ENCODE data around the gene ERICH2.

The ERICH2 gene

GRCh38 chr2:170818036-170818751 is 48.0 kb downstream of the ERICH2 start:
- DNase-seq, result no peak

- no peak for DNase-seq
Measured at GRCh38 chr2:170818752-170819470, 48.7 kb downstream of the ERICH2 start.

DNA sequence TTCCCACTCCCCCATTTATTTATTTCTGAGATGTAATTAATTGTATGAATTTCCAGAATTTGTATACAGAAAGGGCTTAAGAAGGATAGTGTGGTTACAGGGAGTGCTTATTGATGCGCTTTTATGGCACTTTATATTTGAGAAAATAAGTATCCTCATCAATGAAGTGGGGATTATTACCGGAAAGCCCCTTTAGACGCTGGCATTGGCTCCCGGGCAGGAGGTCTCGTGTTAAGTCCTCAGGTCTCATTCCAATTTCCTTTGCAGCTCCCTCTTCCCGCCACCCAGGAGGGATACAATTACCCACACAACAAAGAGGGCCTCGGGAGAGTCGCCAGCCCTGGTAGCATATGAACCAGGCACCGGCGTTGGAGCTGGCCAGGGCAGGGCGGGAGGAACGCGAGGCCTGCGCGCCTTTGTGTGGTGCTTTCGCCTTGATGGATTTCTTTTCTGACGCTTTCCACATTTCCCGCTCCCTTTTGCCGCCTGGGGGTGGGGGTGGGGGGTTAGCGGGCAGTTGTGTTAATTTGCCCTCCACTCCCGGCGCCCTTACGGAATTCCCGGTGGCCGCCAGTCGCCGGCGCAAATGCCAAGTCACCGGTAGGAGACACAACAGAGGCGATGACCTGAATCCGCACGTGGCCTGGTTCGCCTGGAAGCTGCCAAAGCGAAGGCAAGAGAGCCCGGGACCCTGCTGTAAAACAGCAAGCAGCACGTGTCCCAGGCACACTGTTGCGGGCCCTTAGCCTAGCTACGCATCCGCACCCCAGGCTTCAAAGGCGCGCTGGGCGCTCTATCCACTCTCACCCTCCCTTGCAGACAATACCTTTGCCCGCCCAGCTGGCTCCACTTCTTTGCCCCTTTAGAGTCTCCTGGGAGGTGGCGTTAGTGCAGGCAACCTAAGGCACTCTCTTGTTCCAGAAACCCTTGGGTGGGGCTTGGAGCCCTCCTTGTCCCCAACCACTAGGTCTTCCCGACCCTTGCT is 49.8 kb downstream of the ERICH2 start:
- no peak for DNase-seq

DNA sequence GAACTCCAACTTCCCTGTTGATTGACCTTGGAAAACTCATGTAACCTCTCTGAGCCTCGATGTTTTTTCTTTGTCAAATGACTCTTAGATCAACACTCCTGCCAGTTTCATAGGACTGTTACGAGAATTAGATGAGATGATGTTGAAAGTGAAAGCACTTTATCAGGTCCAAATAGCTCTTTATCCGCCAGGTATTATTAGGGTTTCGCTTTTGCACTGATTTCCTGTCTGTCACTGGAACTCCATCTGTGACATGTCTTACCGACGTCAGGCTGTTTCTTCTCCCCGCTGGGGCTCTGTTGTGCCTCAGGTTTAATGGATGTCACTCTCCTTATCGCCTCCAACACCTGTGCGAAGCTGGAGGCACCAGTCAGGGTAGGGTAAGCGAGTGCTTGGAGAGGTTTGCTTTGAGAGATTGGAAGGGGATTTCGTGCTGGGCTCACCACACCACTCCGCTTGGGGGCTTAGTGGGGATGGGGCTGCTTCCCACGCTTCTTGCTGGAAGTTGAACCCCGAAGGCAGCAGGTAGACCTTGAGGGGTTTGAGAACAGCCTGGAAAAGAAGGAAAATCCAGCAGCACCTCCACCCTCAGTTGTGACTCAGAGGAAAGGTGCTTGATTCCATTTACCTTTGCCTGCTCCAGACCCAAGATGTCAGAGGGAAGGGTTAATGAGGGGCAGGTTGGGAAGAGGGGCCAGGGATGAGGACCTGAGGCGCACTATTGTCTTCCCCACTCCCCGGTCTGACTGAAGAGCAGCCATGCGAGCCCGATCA is 50.8 kb downstream of the ERICH2 start:
- no peak for DNase-seq

DNA sequence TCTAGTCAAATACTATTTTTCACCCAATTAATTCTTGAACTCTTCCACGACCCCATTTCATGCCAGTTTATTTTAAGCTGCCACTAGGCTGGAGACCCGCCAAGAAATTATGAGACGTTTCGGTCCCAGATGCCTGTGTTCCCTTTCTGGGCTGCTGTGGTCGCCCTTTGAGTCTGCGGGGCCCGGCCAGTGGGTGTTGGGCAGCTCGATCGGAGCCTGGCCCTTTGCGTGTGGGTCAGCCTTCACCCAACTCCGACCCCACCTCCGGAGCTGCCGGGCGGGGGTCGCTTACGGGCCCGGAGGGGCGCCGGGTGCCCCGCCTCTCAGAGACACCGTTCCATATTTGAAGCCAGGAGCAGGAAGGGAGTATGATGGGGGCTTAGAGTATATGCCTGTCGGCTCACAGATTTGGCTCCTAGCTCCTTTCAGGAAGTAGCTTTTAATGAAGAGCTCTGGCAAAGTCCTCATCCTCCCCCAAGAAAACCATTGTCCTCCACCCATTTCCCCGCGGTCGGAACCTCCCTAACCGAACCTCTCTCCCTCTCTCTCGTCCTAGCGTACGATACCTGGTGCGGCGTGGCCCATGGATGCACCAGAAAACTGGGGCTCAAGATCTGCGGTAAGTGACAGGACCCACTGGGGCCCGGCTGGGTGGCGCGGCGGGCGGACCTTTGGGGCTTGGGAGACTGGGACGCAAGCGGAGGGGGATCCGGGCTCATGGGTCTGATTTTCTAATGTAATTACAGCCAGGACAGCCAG is 51.5 kb downstream of the ERICH2 start:
- DNase-seq, result no peak

DNA sequence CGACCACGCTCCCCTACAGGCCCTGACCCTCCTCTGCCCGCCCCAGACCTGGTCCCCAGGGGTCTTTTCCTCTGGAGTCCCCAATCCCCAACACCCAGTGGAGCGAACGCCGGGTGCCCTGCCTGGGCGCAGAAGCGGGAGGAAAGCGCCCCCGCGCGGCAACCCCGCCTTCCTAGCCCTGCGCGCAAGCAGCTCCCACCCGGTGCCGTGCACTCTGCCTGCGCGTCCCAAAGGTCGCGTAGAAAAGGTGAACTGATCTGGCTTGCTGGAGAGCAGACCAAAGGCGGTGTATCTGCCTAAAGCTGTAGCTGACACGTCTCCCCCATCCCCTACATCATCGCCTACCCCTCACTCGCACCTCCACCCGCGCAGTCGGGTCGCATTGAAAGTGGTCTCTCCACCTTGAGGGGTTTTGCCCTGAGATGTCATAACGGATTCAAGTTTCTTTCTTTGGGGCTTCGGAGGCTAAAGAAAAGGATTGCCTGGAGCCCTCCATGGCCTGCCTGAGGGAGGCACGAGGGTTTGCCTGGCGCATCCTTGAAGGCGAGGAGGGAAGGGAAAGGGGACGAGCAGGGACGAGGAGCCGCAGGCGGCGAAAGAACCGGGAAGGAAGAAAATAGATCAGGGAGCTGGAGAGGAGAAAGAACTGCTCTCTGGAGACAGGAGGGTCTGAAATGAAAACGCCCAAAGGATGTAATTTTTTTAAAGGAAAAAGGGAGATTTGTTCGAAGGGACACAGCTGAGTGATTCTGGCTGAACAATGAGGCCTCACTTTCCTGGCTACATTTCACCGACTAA is 52.3 kb downstream of the ERICH2 start:
- DNase-seq, result no peak

- DNase-seq, result no peak
Measured at GRCh38 chr2:170823088-170823897, 53.1 kb downstream of the ERICH2 start.

GRCh38 chr2:170823898-170824215 is 53.7 kb downstream of the ERICH2 start:
- no peak for DNase-seq

- DNase-seq, result no peak
Measured at GRCh38 chr2:170824526-170825015, 54.4 kb downstream of the ERICH2 start.

DNA sequence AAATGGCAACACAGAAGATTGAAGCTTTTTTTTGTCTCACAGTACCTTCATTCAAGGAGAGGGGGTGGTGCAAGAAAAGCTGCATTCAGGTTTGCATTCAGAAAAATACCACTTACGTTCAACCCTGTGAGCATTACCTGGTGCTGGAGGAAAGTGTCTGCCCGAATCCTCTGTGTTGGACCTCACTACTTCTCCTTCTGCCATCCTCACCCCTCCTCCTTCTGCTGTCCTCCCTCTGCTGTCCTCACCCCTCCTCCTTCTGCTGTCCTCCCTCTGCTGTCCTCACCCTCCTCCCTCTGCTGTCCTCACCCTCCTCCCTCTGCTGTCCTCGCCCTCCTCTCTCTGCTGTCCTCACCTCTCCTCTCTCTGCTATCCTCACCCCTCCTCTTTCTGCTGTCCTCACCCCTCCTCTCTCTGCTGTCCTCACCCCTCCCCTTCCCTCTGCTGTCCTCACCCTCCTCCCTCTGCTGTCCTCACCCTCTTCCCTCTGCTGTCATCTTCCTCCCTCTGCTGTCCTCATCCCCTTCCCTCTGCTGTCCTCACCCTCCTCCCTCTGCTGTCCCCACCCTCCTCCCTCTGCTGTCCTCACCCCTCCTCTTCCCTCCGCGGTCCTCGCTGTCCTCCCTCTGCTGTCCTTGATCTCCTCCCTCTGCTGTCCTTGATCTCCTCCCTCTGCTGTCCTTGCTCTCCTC is 57.8 kb downstream of the ERICH2 start:
- no peak for DNase-seq

GRCh38 chr2:170828533-170828916 is 58.3 kb downstream of the ERICH2 start:
- no peak for DNase-seq

GRCh38 chr2:170829036-170829435 is 58.9 kb downstream of the ERICH2 start:
- no peak for DNase-seq

- DNase-seq, result no peak
Measured at GRCh38 chr2:170830166-170830565, 60.0 kb downstream of the ERICH2 start.

DNA sequence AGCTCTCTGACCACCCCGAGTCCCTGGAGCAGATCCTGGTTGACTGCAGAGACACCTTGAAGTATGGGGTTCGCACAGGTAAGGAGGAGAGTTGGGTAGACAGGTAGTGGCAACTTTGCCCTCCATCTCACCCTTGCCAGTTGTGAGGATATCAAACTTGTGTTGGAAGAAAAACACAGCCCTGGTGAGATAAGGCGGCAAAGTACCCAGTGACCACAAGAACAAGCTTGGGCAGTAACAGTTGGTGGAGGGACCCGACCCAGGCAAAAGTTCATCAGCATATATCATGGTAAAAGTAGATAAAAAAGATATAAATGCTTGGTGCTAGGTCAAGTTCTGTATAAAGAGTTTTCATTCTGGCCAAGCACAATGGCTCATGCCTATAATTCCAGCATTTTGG is 60.9 kb downstream of the ERICH2 start:
- no peak for DNase-seq

DNA sequence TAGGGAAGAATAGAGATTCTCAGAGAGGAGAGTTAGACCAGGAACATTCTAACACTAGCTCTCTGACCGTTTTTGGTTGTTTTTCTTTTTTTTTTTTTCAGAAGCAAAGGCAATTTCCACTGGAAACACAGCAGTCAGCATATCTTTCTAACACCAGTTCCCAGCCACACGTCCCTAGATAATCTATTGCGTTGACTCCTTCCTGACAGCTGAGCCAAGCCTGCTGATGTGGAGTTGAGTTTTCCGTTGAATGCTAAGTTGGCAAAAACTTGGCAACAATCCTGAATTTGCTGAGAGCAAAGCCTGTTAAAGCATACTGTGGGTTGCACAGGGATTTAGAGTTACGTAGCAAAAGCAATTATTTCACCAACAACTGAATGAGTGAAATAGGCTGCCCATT is 65.8 kb downstream of the ERICH2 start:
- no peak for DNase-seq

DNA sequence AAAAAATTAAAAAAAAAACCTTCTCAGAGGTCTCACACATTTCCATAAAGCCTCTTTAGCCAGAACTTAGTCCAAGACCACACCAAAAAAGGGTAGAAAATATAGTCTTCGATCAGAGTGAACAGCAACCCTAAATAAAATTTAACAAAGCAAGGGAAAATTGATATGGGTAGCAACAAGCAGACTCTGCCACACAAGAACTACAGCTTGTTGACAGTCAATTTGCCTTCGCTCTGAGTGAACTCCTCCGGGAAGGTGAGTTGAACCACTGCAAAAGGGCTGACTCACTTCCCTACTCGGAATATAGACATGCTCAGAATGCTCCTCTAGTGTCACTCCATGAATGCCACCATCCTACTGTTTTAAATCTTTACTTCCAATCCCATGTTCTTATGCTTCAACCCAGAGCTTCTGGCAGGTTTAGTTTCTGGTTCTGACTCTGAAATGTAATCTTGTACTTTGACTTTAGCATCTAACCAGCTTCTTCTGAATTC is 70.6 kb downstream of the ERICH2 start:
- DNase-seq, result no peak

DNA sequence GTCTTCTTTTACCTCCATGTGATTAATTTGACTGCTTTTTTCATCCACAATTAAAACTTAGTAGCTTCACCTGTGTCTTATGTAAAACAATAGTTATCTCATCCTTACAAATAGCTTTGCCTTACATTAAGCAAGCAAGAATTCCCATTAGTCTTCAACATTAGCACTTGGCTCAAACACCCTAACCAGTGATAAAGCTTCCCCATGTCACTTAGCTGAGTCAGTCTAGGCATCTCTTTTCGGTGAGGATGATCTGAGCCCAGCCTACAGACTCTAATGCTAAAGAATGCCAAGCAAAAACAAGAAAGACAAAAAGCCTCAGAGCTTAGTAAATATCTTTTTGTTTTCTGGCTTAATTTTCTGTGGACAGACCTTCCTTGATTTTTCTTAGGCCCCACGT is 72.6 kb downstream of the ERICH2 start:
- no peak for DNase-seq

GRCh38 chr2:170843656-170844055 is 73.5 kb downstream of the ERICH2 start:
- no peak for DNase-seq

DNA sequence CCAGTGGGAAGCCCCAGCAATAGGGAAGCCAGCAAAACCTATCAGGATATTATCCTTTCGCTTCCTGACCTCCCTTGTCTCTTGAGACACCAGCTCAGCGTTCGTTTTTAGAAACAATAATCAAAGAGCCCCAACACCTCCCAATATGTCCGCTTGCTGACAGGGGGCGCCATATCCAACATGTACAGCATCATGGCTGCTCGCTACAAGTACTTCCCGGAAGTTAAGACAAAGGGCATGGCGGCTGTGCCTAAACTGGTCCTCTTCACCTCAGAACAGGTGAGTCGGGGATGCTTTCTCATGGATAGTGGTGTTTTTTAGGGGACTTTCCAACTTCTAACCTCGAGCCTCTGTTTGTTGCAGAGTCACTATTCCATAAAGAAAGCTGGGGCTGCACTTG is 75.2 kb downstream of the ERICH2 start:
- no peak for DNase-seq
